Keratinocyte (primary cell): ENCODE results near the gene FBXL13.

ENCODE experiments used
- EZH2 ChIP-seq: IDR thresholded peaks from one replicate; pipeline ENCODE4 v1.6.1; 2012; ENCODE audit warnings: inconsistent platforms, mild to moderate bottlenecking, low read length, moderate library complexity
- TF ChIP-seq, protein P1 (sequence below), 3 experiments: IDR thresholded peaks in 1 of 3; conservative IDR thresholded peaks in 1 of 3; optimal IDR thresholded peaks in 1 of 3; 2 replicates in 2 of 3; 3 replicates in 1 of 3; pipeline versions ENCODE3 to v1.5.1; 2011; ENCODE audit warnings: low read length in 3 of 3, mild to moderate bottlenecking in 3 of 3, moderate library complexity in 2 of 3, control low read depth in 1 of 3, inconsistent platforms in 1 of 3; ENCODE audit not compliant: insufficient read depth in 2 of 3; ENCODE audit errors: extremely low read depth in 1 of 3

DNA sequence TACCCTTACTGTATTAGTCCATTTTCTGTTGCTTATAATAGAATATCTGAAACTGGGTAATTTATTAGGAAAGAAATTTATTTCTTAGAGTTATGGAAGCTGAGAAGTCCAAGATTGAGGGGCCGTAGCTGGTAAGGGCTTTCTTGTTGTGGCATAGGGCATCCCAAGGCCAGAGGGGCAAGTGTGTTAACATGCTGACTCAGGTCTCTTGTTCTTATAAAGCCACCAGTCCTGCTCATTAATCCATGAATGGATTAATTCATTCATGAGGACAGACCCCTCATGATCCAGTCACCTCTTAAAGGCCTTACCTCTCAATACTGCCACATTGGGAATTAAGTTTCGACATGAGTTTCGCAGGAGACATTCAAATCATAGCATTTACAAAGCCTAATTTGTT lies 2.7 kb upstream of the FBXL13 start:
- TF ChIP-seq, protein P1, sequence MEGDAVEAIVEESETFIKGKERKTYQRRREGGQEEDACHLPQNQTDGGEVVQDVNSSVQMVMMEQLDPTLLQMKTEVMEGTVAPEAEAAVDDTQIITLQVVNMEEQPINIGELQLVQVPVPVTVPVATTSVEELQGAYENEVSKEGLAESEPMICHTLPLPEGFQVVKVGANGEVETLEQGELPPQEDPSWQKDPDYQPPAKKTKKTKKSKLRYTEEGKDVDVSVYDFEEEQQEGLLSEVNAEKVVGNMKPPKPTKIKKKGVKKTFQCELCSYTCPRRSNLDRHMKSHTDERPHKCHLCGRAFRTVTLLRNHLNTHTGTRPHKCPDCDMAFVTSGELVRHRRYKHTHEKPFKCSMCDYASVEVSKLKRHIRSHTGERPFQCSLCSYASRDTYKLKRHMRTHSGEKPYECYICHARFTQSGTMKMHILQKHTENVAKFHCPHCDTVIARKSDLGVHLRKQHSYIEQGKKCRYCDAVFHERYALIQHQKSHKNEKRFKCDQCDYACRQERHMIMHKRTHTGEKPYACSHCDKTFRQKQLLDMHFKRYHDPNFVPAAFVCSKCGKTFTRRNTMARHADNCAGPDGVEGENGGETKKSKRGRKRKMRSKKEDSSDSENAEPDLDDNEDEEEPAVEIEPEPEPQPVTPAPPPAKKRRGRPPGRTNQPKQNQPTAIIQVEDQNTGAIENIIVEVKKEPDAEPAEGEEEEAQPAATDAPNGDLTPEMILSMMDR (optimal IDR thresholded peaks at IDR 0.05 in 1 of 3, IDR thresholded peaks at IDR 0.05 in 1 of 3, conservative IDR thresholded peaks at IDR 0.05 in 1 of 3; ENCODE audit: extremely low read depth in 1 of 3, insufficient read depth in 2 of 3, low read length in 3 of 3), result no peak
- TF ChIP-seq EZH2, result no peak
